SH-SY5Y (cell line): ENCODE measurements around the gene RBKS.

Experiments
- GATA2 ChIP-seq: IDR thresholded peaks from 2 replicates; pipeline ENCODE4 v1.6.1; 2011; ENCODE audit warnings: mild to moderate bottlenecking, low read depth, low read length
- GATA3 ChIP-seq: IDR thresholded peaks from 2 replicates; pipeline ENCODE4 v1.6.1; 2011; ENCODE audit warnings: low read depth, mild to moderate bottlenecking, low read length, moderate library complexity

- TF ChIP-seq GATA2 (no peak), GATA3 (no peak)
Measured at GRCh38 chr2:27889774-27890145, 427 bp downstream of the RBKS start.
